Neuronal stem cell (in vitro differentiated cells): ENCODE results near the gene BRSK2.
"Not testable (repeated sequence)": the region's sequence is repeated elsewhere in the genome, so short reads cannot be mapped to it uniquely, and the experiment has no call there.

Experiments
- DNase-seq: peaks from one replicate; pipeline ENCODE4 v3.0.0-alpha.2; 2013; ENCODE audit warnings: low spot score
- H2AFZ ChIP-seq: one replicate; pipeline ENCODE4 v1.6.1; 2013; ENCODE audit warnings: mild to moderate bottlenecking, low read length, inconsistent platforms
- H2AK5ac ChIP-seq: 2 replicates; pipeline ENCODE4 v1.6.1; 2013; ENCODE audit warnings: low read depth, mild to moderate bottlenecking, inconsistent platforms, low read length, moderate library complexity, mixed read lengths
- H2BK120ac ChIP-seq: 2 replicates; pipeline ENCODE4 v1.6.1; 2013; ENCODE audit warnings: low read depth, mild to moderate bottlenecking, inconsistent platforms, low read length, moderate library complexity, mixed read lengths
- H2BK12ac ChIP-seq: one replicate; pipeline ENCODE4 v1.6.1; 2013; ENCODE audit warnings: low read length, inconsistent platforms
- H2BK15ac ChIP-seq: 2 replicates; pipeline ENCODE4 v1.6.1; 2013; ENCODE audit warnings: mild to moderate bottlenecking, low read length, inconsistent platforms, mixed read lengths
- H2BK5ac ChIP-seq: one replicate; pipeline ENCODE4 v1.6.1; 2013; ENCODE audit warnings: inconsistent platforms, mild to moderate bottlenecking, low read length, moderate library complexity
- H3K14ac ChIP-seq: one replicate; pipeline ENCODE4 v1.6.1; 2013; ENCODE audit warnings: low read length, inconsistent platforms
- H3K18ac ChIP-seq: 2 replicates; pipeline ENCODE4 v1.6.1; 2013; ENCODE audit warnings: low read length, inconsistent platforms
- H3K23ac ChIP-seq: 2 replicates; pipeline ENCODE4 v1.6.1; 2013; ENCODE audit warnings: low read depth, mild to moderate bottlenecking, mixed read lengths, low read length, inconsistent platforms; ENCODE audit not compliant: poor library complexity
- H3K27ac ChIP-seq: replicated peaks from 3 replicates; pipeline ENCODE4 v1.5.1; 2013; ENCODE audit warnings: low read length, inconsistent platforms
- H3K27me3 ChIP-seq, 3 experiments: 2 replicates each; pipeline ENCODE4 v1.6.1; 2013; ENCODE audit warnings: low read length in 3 of 3, mild to moderate bottlenecking in 2 of 3, inconsistent platforms in 1 of 3, low read depth in 1 of 3, mixed read lengths in 1 of 3, moderate library complexity in 1 of 3; ENCODE audit not compliant: control insufficient read depth in 3 of 3, insufficient read depth in 3 of 3
- H3K36me3 ChIP-seq, 2 donors: replicated peaks in 1 of 2; 2 replicates each; pipeline ENCODE4 v1.6.1; 2013; ENCODE audit warnings: low read length in 2 of 2; ENCODE audit not compliant: control insufficient read depth in 2 of 2, insufficient read depth in 2 of 2
- H3K4ac ChIP-seq: 2 replicates; pipeline ENCODE4 v1.6.1; 2013; ENCODE audit warnings: inconsistent platforms, mild to moderate bottlenecking, low read length, moderate library complexity
- H3K4me1 ChIP-seq, 2 donors: 1 replicate in 1 of 2; 2 replicates in 1 of 2; pipeline ENCODE4 v1.6.1; 2013; ENCODE audit warnings: low read length in 2 of 2, low read depth in 1 of 2; ENCODE audit not compliant: control insufficient read depth in 2 of 2, insufficient read depth in 1 of 2
- H3K4me2 ChIP-seq: one replicate; pipeline ENCODE4 v1.6.1; 2013; ENCODE audit warnings: mild to moderate bottlenecking, low read length, inconsistent platforms; ENCODE audit not compliant: insufficient read depth, poor library complexity, severe bottlenecking
- H3K4me3 ChIP-seq, 2 donors: 2 replicates each; pipeline ENCODE4 v1.5.1; 2013; ENCODE audit warnings: low read length in 2 of 2, mild to moderate bottlenecking in 2 of 2, inconsistent platforms in 1 of 2, moderate library complexity in 1 of 2
- H3K79me1 ChIP-seq: one replicate; pipeline ENCODE4 v1.6.1; 2013; ENCODE audit warnings: low read depth, mild to moderate bottlenecking, inconsistent platforms, low read length, moderate library complexity
- H3K9ac ChIP-seq: one replicate; pipeline ENCODE4 v1.6.1; 2013; ENCODE audit warnings: mild to moderate bottlenecking, low read depth, low read length, inconsistent platforms; ENCODE audit not compliant: poor library complexity
- H3K9me3 ChIP-seq, 2 donors: replicated peaks in 1 of 2; 2 replicates each; pipeline versions ENCODE3 to v1.6.1; 2013; ENCODE audit warnings: low read length in 2 of 2, mild to moderate bottlenecking in 2 of 2, inconsistent platforms in 1 of 2, low read depth in 1 of 2, mixed read lengths in 1 of 2, moderate library complexity in 1 of 2; ENCODE audit not compliant: control insufficient read depth in 2 of 2, insufficient read depth in 1 of 2
- H4K8ac ChIP-seq: one replicate; pipeline ENCODE4 v1.6.1; 2013; ENCODE audit warnings: low read depth, mild to moderate bottlenecking, inconsistent platforms, low read length, moderate library complexity
- H4K91ac ChIP-seq: one replicate; pipeline ENCODE4 v1.6.1; 2013; ENCODE audit warnings: low read length, low read depth, mild to moderate bottlenecking, inconsistent platforms; ENCODE audit not compliant: poor library complexity
- WGBS, 2 donors: extraction: QIAGEN DNeasy Blood & Tissue Kit; methylation state at CpG; one replicate each; pipeline ENCODE4 v1.1.7; 2013; ENCODE audit warnings: missing lambda C conversion rate in 2 of 2, mixed read lengths in 1 of 2; ENCODE audit not compliant: insufficient read length in 2 of 2, insufficient replicate concordance in 1 of 2; ENCODE audit errors: extremely low coverage in 2 of 2; 5-methylcytosine and 5-hydroxymethylcytosine counted together

Gene BRSK2

GRCh38 chr11:1412377-1413095 is 22.8 kb downstream of the BRSK2 start:
- DNase-seq, result no peak
- no peak overlapping the region for H3K18ac ChIP-seq
- peak overlapping the region; percentile 19 for H2AK5ac ChIP-seq
- no peak overlapping the region for H2BK5ac ChIP-seq
- H3K23ac ChIP-seq, result no peak overlapping the region
- no peak overlapping the region for H4K8ac ChIP-seq
- peaks cover 33% of the 10 kb centered on the region for H3K79me1 ChIP-seq
- WGBS, 2 donors, result no CpG with 5 or more reads among the region's 36 CpGs
- H2BK12ac ChIP-seq, result no peak overlapping the region
- no peak overlapping the region for H2BK15ac ChIP-seq
- peaks cover 37 to 46% of the 10 kb centered on the region in 2 donors for H3K9me3 ChIP-seq
- peaks cover 2 to 14% of the 10 kb centered on the region in 2 donors for H3K36me3 ChIP-seq
- H3K4me2 ChIP-seq, result no peak overlapping the region
- no peak overlapping the region for H3K27ac ChIP-seq
- H2AFZ ChIP-seq, result no peak overlapping the region
- peak overlapping the region in 1 of 2 donors; percentile 20 for H3K4me3 ChIP-seq
- peaks cover 11 to 12% of the 10 kb centered on the region in 2 donors for H3K4me1 ChIP-seq
- H2BK120ac ChIP-seq, result no peak overlapping the region
- H3K27me3 ChIP-seq, result no peaks in the 10 kb centered on the region
- H4K91ac ChIP-seq, result no peak overlapping the region
- no peak overlapping the region for H3K14ac ChIP-seq
- H3K4ac ChIP-seq, result no peak overlapping the region
- no peak overlapping the region for H3K9ac ChIP-seq

GRCh38 chr11:1414650-1415049 is 24.9 kb downstream of the BRSK2 start:
- Histone ChIP-seq H3K4ac (no peak overlapping the region), H3K27me3 (no peaks in the 10 kb centered on the region), H3K9me3 (peaks cover 40 to 58% of the 10 kb centered on the region in 2 donors), H3K79me1 (peaks cover 30% of the 10 kb centered on the region), H4K91ac (no peak overlapping the region), H2BK5ac (no peak overlapping the region), H2AK5ac (no peak overlapping the region), H3K36me3 (peaks cover 2 to 14% of the 10 kb centered on the region in 2 donors), H3K4me2 (no peak overlapping the region), H4K8ac (no peak overlapping the region), H2BK12ac (no peak overlapping the region), H2BK120ac (no peak overlapping the region), H3K4me3 (no peak overlapping the region), H3K9ac (no peak overlapping the region), H2BK15ac (no peak overlapping the region), H3K23ac (no peak overlapping the region), H3K4me1 (peaks cover 11 to 12% of the 10 kb centered on the region in 2 donors), H2AFZ (no peak overlapping the region), H3K18ac (no peak overlapping the region), H3K14ac (no peak overlapping the region), H3K27ac (no peak overlapping the region)
- WGBS, 2 donors, result no CpG with 5 or more reads among the region's 22 CpGs
- no peak for DNase-seq

GRCh38 chr11:1415631-1416030 is 25.9 kb downstream of the BRSK2 start:
- Histone ChIP-seq H2BK5ac (no peak overlapping the region), H2BK12ac (no peak overlapping the region), H4K8ac (no peak overlapping the region), H3K9me3 (peaks cover 44 to 62% of the 10 kb centered on the region in 2 donors), H3K4me2 (no peak overlapping the region), H3K79me1 (peaks cover 31% of the 10 kb centered on the region), H2AK5ac (no peak overlapping the region), H3K23ac (no peak overlapping the region), H2AFZ (no peak overlapping the region), H3K36me3 (peaks cover 2 to 14% of the 10 kb centered on the region in 2 donors), H3K9ac (no peak overlapping the region), H3K4me3 (no peak overlapping the region), H3K27me3 (no peaks in the 10 kb centered on the region), H2BK120ac (no peak overlapping the region), H3K4me1 (peaks cover 7 to 9% of the 10 kb centered on the region in 2 donors), H3K27ac (no peak overlapping the region), H3K14ac (no peak overlapping the region), H3K4ac (no peak overlapping the region), H2BK15ac (no peak overlapping the region), H4K91ac (no peak overlapping the region), H3K18ac (no peak overlapping the region)
- DNase-seq, result no peak
- WGBS, 2 donors, result no CpG with 5 or more reads among the region's 7 CpGs

DNA sequence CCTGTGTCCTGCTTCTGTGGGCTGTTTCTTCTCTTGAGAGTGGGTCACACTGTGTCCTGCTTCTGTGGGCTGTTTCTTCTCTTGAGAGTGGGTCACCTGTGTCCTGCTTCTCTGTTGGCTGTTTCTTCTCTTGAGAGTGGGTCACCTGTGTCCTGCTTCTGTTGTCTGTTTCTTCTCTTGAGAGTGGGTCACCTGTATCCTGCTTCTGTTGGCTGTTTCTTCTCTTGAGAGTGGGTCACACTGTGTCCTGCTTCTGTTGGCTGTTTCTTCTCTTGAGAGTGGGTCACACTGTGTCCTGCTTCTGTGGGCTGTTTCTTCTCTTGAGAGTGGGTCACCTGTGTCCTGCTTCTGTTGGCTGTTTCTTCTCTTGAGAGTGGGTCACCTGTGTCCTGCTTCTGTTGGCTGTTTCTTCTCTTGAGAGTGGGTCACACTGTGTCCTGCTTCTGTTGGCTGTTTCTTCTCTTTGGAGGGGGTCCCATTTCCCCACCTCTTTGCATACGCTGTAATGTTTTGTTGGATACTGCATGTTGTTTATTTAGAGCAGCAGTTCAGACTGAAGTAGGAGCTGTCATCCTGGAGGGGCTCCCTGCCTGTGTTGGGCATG is 28.6 kb downstream of the BRSK2 start:
- not testable (repeated sequence) for H2BK120ac ChIP-seq, H3K4me3 ChIP-seq, H3K9ac ChIP-seq, H3K27me3 ChIP-seq, H4K8ac ChIP-seq, H2AFZ ChIP-seq, H3K4ac ChIP-seq, H3K18ac ChIP-seq, H3K14ac ChIP-seq, H3K23ac ChIP-seq, H2BK15ac ChIP-seq, H2BK12ac ChIP-seq, DNase-seq, H3K4me1 ChIP-seq, H2BK5ac ChIP-seq, H2AK5ac ChIP-seq, H3K27ac ChIP-seq, H4K91ac ChIP-seq, H3K4me2 ChIP-seq
- Histone ChIP-seq H3K79me1 (peaks cover 40% of the 10 kb centered on the region), H3K9me3 (peaks cover 39 to 51% of the 10 kb centered on the region in 2 donors), H3K36me3 (peaks cover 2 to 14% of the 10 kb centered on the region in 2 donors)
- no CpG with 5 or more reads among the region's 1 CpG for WGBS, 2 donors
